SKM-1 (cell line): ENCODE measurements around the gene MALT1.

Source experiments
- DNase-seq: peaks from one replicate; lab custom pipeline; 2025; ENCODE audit not compliant: unreplicated experiment; lab: John Stamatoyannopoulos, UW

MALT1 gene

GRCh38 chr18:58802959-58803358 is 131.7 kb downstream of the MALT1 start:
- no peak for DNase-seq

- DNase-seq, result no peak
Observed at GRCh38 chr18:58803978-58804377, 132.7 kb downstream of the MALT1 start.
